GM18867 (cell line): Measurements from ENCODE around the gene MYO7A.

ENCODE experiments used
- ATAC-seq: cut with Tn5 transposase; IDR thresholded peaks from one replicate; pipeline ENCODE4 v1.9.1; 2021; ENCODE audit warnings: mild to moderate bottlenecking, moderate library complexity; ENCODE audit not compliant: unreplicated experiment

The MYO7A gene

GRCh38 chr11:77159219-77159936 lies 31.3 kb downstream of the MYO7A start:
- ATAC-seq: no peak

DNA sequence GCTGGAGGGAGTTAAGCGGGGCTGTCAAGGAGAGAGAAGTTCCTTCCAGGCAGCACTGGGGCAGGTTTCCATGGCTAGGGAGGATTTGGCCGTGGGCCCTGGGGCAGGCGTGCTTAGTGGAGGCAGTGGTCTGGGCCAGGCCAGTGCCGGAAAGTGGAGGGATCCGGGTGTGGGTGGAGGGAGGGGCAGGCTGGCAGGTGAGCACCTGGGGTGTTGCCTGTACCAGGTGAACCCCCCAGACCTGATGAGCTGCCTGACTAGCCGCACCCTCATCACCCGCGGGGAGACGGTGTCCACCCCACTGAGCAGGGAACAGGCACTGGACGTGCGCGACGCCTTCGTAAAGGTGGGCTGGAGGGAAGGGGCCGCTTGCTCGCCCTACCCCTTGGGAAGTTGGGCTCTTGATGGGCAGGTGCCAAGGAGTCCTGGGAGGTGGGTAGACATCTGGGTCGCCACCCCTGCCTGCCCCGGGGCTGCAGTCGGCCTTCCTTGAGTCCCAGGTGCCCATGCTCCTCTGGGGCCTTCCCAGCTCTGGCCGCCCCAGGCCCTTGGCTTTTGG lies 32.0 kb downstream of the MYO7A start:
- ATAC-seq: no peak

DNA sequence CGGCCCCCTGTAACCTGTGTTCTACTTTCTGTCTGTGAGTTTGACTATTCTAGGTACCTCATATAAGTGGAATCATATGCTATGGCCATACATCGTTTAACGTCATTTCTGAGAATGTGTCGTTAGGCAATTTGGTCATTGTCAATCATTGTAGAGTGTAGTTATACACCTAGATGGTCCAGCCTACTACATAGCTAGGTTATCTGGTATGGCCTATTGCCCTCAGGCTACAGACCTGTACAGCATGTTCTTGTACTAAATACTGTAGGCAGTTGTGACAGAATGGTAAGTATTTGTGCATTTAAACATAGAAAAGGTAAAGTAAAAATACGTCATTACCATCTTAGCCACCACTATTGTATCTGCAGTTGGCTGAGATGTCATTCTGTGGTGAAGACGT lies 35.2 kb downstream of the MYO7A start:
- ATAC-seq: no peak

GRCh38 chr11:77165066-77165465 lies 37.0 kb downstream of the MYO7A start:
- no peak for ATAC-seq

DNA sequence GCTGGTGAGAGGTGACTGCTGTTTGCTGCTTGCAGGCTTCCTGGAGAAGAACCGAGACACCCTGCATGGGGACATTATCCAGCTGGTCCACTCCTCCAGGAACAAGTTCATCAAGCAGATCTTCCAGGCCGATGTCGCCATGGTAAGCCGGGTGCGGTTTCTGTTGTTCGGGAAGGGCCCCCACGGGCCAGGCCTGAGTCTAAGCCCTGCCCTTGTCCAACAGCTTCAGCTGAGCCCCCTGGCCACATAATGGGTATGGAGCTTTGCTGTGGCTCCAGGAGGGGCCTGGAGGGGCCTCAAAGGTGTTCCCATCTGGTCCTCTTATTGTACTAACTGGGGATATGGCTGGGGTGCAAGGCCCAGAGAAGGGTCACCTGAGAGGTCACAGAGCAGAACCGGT lies 38.0 kb downstream of the MYO7A start:
- ATAC-seq: no peak

DNA sequence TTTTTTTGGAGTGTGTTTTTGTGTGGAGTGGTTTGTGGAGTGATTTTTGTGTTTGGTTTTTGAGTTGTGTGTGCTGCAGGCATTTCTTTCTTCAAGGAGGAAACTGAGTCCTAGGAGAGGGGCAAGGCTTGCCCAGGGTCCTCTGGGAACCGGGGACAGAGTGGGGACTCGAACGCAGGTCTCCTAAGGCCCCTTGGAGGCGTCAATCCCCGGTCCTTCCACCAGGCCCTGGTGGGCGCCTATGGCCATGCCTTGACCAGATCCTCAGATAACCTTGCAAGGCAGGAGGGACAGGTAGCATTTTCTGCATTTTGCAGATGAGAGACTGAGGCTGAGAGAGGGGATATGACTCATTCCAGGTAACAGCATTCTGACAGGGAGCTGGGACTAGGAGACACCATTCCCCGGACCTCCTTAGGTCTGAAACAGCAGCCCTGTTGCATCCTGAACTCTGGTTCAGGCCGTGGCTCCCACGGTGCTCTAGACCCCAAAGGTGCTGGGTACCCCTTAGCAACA lies 39.1 kb downstream of the MYO7A start:
- no peak for ATAC-seq

DNA sequence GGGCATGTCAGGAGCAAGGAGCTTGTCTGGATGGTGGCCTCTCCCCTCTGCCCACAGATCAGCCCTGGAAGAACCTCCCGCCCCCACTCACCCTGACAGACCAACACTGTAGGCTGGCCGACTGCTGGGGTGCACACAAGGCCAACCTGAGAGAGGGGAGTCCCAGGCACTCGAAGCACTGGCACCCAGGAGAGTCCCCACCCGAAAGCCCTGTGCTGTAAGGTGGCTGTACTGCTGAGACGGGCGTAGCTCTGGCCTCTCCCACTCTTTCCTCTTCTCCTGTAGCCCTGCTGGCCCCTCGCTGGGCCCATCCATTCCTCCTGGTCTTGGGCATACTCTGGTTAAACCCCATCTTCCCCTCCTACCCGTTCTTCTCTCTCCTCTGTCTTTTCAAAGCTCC lies 39.7 kb downstream of the MYO7A start:
- ATAC-seq: no peak

GRCh38 chr11:77170107-77170506 lies 42.1 kb downstream of the MYO7A start:
- no peak for ATAC-seq

DNA sequence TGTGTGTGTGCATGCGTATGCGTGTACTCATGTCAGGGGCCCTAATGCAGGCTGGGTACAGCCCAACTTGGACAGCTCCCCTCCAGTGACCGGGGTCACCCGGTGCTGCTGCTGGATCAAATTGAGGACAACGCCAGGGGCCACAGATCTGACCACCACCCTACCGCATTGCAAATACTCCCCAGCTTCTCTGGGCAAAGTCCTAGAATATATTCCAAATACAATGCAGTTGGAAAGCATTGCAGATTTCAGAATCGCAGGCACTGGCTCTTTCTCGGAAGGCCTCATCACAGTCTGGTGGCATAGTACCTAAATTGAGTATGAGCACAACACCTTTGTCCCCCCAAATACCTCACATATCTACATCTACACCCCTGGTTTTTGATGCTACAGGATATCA lies 43.2 kb downstream of the MYO7A start:
- no peak for ATAC-seq

- ATAC-seq: no peak
Observed at GRCh38 chr11:77171885-77172665, 44.0 kb downstream of the MYO7A start.

GRCh38 chr11:77172666-77172982 lies 44.6 kb downstream of the MYO7A start:
- no peak for ATAC-seq

DNA sequence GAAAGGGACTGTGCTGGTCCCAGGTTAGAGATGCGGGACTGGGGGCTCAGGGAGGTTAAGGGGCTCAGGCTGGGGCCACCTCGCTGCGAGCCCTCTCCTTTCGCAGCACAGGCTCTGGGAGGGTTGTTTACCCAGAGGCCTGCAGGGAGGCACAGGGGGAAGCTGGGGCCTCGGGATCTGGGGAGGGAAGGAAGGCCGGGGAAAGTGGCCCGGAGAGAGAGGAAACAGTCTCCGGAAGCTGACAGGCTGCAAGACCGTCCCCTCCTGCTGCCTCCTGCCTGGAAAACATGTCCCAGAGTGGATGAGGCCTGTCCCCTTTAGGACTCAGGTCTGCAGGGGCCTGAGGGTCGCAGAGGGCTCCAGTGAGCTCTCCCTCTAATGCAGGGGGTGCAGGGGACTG lies 45.4 kb downstream of the MYO7A start:
- no peak for ATAC-seq

- ATAC-seq: no peak
Observed at GRCh38 chr11:77174559-77174958, 46.5 kb downstream of the MYO7A start.

DNA sequence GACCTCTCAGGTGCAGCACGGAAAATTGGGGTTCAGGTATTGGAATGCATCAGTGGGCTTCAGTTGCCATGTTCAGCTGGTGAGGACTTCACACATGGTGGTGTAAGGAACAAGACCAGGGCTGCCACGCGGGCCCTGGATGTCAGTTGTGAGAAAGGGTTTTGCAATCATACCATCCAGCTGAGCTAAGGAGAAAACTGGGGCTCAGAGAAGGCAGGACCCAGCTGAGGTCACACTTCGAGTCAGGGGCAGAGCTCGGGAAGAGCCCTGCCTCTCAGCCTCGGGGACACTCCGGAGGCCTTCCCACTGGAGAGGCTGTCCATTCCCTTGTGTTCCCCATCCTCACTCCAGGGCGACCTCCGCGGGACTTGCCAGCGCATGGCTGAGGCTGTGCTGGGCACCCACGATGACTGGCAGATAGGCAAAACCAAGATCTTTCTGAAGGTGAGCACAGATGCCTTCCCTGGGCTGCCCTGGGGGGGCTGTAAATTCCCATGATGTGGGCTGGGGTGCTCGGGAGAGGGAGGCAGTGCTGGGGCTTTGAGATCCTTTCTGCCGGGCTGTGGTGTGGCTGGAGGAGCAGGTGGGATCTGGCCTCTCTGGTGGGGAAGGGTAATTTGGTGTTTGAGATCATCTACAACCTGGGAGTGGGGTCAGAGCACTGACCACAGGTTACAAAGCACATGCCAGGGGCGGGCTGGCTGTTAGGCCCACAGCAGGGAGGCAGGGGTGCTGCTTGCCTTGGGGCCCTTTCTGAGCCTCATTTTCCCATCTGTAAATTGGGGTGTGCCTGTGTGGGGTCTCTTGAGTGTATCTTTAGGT lies 47.2 kb downstream of the MYO7A start:
- ATAC-seq: no peak

- ATAC-seq: no peak
Observed at GRCh38 chr11:77175869-77176539, 48.0 kb downstream of the MYO7A start.

GRCh38 chr11:77176996-77177395 lies 49.0 kb downstream of the MYO7A start:
- ATAC-seq: no peak

DNA sequence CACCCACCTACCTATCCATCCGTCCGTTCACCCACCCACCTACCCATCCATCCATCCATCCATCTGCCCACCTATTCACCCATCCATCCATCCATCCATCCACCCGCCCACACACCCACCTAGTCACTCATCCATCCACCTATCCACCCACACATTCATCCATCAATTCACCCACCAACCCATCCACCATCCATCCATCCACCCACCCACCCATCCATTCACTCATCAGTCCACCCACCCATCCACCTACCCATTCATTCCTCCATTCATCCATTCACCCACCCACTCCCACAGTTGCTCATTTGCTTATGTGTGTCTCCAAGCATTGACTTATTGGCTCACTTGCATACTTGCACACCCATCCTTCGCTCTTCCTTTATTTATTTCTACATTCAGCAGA lies 50.1 kb downstream of the MYO7A start:
- no peak for ATAC-seq

GRCh38 chr11:77179048-77179447 lies 51.0 kb downstream of the MYO7A start:
- no peak for ATAC-seq

DNA sequence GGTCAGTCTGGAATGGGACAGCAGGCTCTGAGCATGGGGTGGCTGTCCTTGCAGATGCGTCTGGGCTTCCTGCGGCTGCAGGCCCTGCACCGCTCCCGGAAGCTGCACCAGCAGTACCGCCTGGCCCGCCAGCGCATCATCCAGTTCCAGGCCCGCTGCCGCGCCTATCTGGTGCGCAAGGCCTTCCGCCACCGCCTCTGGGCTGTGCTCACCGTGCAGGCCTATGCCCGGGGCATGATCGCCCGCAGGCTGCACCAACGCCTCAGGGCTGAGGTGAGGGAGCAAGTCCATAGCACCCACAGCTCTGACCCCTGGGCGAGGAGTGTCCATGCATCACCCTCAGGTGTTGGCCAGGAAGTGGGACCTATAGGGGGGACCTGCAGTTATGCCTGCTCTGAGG lies 51.6 kb downstream of the MYO7A start:
- no peak for ATAC-seq

DNA sequence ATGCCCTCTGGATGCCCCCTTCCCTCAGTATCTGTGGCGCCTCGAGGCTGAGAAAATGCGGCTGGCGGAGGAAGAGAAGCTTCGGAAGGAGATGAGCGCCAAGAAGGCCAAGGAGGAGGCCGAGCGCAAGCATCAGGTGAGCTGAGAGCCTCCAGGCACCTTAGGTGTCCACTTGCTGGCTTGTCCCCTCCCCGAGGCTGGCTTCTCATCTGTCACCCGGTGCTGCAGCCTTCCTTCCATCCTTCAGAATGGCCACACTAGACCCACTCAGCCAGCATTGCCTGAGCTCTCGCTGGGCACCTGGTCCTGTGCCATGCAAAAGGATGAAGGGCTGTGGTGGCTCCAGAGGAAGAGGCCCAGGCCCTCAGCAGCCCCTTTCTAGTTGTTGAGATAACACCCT lies 52.3 kb downstream of the MYO7A start:
- no peak for ATAC-seq

GRCh38 chr11:77181226-77181625 lies 53.2 kb downstream of the MYO7A start:
- no peak for ATAC-seq
